HL-60 (cell line): ENCODE measurements around the gene XRN2.
A peak's percentile ranks its signal among the peaks of the same experiment; 100 is the strongest.

Source experiments
- DNase-seq, 2 experiments: peaks; one replicate each; pipeline ENCODE4 v3.0.0-alpha.2; 2010 to 2020; ENCODE audit warnings: low read depth in 1 of 2, low spot score in 1 of 2
- H3K27ac ChIP-seq: fragments of 250-450 bp; sonication (Bioruptor Pico); replicated peaks from 2 replicates; pipeline ENCODE4 v1.5.1; 2020; ENCODE audit warnings: mild to moderate bottlenecking, moderate library complexity
- H3K27me3 ChIP-seq: fragments of 250-450 bp; sonication (Bioruptor Pico); 2 replicates; pipeline ENCODE4 v1.5.1; 2021; ENCODE audit warnings: mild to moderate bottlenecking, moderate library complexity; ENCODE audit not compliant: insufficient read depth, poor library complexity, severe bottlenecking
- H3K4me3 ChIP-seq: replicated peaks from 2 replicates; pipeline ENCODE4 v1.5.1; 2011; ENCODE audit warnings: mild to moderate bottlenecking, control low read depth, low read length; ENCODE audit not compliant: insufficient read depth
- GABPA ChIP-seq: IDR thresholded peaks from 2 replicates; pipeline ENCODE4 v1.6.1; 2012; ENCODE audit warnings: low read depth
- POLR2AphosphoS5 ChIP-seq: IDR thresholded peaks from 2 replicates; pipeline ENCODE4 v1.6.1; 2012; ENCODE audit warnings: low read depth
- SPI1 ChIP-seq: IDR thresholded peaks from 2 replicates; pipeline ENCODE4 v1.6.1; 2012; ENCODE audit warnings: low read depth, mild to moderate bottlenecking, borderline replicate concordance
- TF ChIP-seq, protein P1 (sequence below): IDR thresholded peaks from 2 replicates; pipeline ENCODE4 v1.6.1; 2012; ENCODE audit warnings: low read depth; ENCODE audit not compliant: insufficient replicate concordance
- TF ChIP-seq, protein P2 (sequence below): IDR thresholded peaks from one replicate; pipeline ENCODE4 v1.5.1; 2011; ENCODE audit warnings: low read length, control low read depth, inconsistent platforms; ENCODE audit not compliant: insufficient read depth

Gene XRN2

DNA sequence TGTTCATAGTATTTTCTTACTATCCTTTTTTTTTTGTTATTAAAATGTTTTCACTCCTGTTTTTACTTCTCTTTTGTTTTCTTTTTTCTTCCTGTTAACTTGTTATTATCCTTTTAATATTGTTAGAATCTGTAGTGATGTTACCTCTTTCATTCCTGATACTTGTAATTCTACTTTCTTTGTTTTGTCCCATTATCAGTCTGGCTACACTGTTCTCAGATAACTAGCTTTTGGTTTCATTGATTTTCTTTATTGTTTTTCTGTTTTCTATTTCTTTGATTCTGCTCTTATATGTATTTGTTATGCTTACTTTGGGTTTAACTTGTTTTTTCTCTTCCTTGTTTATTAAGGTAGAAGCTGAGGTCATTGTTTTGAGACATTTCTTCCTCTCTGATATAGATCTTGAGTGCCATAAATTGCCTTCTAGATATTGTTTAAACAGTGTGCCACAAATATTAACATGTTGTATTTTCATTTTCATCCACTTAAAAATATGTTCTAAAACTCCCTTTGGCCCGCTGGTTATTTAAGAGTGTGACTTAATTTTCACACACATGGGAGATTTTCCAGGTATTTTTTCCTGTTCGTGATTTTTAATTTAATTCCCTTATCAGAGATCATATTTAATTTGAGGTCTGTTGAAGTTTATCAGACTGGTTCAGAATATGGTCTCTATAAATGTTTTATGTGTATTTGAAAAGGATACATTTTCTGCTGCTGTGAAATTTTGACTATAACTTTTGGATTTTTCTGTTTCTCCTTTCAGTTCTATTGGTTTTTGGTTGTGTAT is 6.7 kb downstream of the XRN2 start:
- H3K27me3 ChIP-seq: no peaks in the 10 kb centered on the region
- no peak for DNase-seq
- H3K27ac ChIP-seq: no peak overlapping the region
- TF ChIP-seq SPI1: no peak
- TF ChIP-seq, protein P1, sequence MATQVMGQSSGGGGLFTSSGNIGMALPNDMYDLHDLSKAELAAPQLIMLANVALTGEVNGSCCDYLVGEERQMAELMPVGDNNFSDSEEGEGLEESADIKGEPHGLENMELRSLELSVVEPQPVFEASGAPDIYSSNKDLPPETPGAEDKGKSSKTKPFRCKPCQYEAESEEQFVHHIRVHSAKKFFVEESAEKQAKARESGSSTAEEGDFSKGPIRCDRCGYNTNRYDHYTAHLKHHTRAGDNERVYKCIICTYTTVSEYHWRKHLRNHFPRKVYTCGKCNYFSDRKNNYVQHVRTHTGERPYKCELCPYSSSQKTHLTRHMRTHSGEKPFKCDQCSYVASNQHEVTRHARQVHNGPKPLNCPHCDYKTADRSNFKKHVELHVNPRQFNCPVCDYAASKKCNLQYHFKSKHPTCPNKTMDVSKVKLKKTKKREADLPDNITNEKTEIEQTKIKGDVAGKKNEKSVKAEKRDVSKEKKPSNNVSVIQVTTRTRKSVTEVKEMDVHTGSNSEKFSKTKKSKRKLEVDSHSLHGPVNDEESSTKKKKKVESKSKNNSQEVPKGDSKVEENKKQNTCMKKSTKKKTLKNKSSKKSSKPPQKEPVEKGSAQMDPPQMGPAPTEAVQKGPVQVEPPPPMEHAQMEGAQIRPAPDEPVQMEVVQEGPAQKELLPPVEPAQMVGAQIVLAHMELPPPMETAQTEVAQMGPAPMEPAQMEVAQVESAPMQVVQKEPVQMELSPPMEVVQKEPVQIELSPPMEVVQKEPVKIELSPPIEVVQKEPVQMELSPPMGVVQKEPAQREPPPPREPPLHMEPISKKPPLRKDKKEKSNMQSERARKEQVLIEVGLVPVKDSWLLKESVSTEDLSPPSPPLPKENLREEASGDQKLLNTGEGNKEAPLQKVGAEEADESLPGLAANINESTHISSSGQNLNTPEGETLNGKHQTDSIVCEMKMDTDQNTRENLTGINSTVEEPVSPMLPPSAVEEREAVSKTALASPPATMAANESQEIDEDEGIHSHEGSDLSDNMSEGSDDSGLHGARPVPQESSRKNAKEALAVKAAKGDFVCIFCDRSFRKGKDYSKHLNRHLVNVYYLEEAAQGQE: no peak
- TF ChIP-seq POLR2AphosphoS5: no peak
- no peak for TF ChIP-seq GABPA
- TF ChIP-seq, protein P2, sequence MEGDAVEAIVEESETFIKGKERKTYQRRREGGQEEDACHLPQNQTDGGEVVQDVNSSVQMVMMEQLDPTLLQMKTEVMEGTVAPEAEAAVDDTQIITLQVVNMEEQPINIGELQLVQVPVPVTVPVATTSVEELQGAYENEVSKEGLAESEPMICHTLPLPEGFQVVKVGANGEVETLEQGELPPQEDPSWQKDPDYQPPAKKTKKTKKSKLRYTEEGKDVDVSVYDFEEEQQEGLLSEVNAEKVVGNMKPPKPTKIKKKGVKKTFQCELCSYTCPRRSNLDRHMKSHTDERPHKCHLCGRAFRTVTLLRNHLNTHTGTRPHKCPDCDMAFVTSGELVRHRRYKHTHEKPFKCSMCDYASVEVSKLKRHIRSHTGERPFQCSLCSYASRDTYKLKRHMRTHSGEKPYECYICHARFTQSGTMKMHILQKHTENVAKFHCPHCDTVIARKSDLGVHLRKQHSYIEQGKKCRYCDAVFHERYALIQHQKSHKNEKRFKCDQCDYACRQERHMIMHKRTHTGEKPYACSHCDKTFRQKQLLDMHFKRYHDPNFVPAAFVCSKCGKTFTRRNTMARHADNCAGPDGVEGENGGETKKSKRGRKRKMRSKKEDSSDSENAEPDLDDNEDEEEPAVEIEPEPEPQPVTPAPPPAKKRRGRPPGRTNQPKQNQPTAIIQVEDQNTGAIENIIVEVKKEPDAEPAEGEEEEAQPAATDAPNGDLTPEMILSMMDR: no peak
- no peak overlapping the region for H3K4me3 ChIP-seq

DNA sequence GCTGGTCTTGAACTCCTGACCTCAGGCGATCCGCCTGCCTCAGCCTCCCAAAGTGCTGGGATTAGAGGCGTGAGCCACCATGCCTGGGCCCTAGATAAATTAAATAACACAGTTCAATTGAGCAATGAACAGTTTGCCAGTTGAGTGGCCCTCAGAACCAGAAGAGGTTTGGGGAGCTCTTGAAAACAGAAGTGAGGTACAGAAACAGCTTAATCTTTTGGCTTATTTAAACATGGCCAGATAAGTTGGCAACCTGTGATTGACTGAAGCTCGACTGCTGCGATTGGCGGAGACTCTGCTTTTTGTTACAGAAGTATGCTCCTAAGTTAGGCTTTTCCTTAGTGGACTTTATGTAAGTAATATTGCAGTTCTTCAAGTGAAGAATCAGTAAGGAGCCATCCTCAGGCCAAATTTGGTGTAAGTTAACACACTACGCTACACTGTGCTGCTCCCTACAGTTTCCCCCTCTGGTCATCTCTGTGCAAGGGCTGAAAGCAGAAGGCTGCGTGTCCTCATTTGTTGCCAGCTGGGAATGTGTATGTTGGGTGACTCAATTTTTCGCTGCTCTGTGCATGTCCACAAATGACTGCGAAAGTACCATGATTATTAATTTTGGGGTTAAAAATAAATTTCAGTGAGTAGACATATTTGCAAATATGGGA is 9.8 kb downstream of the XRN2 start:
- TF ChIP-seq GABPA (no peak), SPI1 (no peak), POLR2AphosphoS5 (no peak)
- TF ChIP-seq, protein P1: no peak
- TF ChIP-seq, protein P2: no peak
- Histone ChIP-seq H3K4me3 (no peak overlapping the region), H3K27me3 (no peaks in the 10 kb centered on the region), H3K27ac (no peak overlapping the region)
- no peak for DNase-seq

DNA sequence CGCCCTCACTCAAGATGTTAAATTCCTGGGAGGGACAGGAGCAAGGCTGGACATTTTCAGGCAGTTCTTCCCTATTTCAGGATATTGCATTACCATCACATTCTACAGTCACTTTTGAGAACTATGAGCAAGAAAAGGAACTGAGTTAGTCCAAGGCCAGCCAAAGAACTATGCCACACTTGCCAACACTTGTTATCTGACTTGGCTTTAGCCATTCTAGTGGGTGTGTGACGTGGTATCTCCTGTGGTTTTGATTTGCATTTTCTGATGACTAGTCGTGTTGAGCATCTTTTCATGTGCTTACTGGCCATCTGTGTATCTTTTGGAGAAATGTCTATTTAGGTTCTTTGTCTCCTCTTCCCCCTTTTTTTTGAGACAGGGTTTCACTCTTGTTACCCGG is 12.0 kb downstream of the XRN2 start:
- DNase-seq: peak in 1 of 2 experiments; percentile 30
- no peak overlapping the region for H3K4me3 ChIP-seq
- no peak overlapping the region for H3K27ac ChIP-seq
- H3K27me3 ChIP-seq: no peaks in the 10 kb centered on the region
- TF ChIP-seq, protein P1: no peak
- no peak for TF ChIP-seq GABPA
